Glomerular endothelial cell (primary cell): ENCODE data around the gene MEGF6. TPM values are rescaled to one million over a fixed set of nuclear protein-coding genes. Genes with fewer than 3 reads are reported as not detected.
"Not testable (repeated sequence)": the region's sequence is repeated elsewhere in the genome, so short reads cannot be mapped to it uniquely, and the experiment has no call there.

Experiments
- DNase-seq: peaks from one replicate; pipeline ENCODE4 v3.0.0-alpha.2; 2011; ENCODE audit warnings: low read depth, low spot score; ENCODE audit errors: extremely low read depth
- total RNA-seq: library from RNA; depleted of rRNA; stranded (reverse); fragments of >200 nt; gene quantifications from 2 replicates; pipeline ENCODE4 v1.2.3, GENCODE V29; 2015

MEGF6 gene
- total RNA-seq, 1 donor from 2014 or later: 57.6 TPM

- no peak for DNase-seq
Measured at GRCh38 chr1:3630914-3631313, 19.6 kb upstream of the MEGF6 start.

GRCh38 chr1:3630161-3630611 lies 18.9 kb upstream of the MEGF6 start:
- DNase-seq: no peak

- no peak for DNase-seq
Measured at GRCh38 chr1:3629561-3630160, 18.4 kb upstream of the MEGF6 start.

- DNase-seq: no peak
Measured at GRCh38 chr1:3628445-3628844, 17.1 kb upstream of the MEGF6 start.

- no peak for DNase-seq
Measured at GRCh38 chr1:3627515-3628253, 16.4 kb upstream of the MEGF6 start.

- no peak for DNase-seq
Measured at GRCh38 chr1:3626025-3626424, 14.7 kb upstream of the MEGF6 start.

- DNase-seq: no peak
Measured at GRCh38 chr1:3625151-3625907, 14.0 kb upstream of the MEGF6 start.

- no peak for DNase-seq
Measured at GRCh38 chr1:3624200-3625136, 13.2 kb upstream of the MEGF6 start, which contains the start of gene TPRG1L. TSS of gene TPRG1L (plus strand) at chr1:3625015. CDS start at chr1:3625073, 58 bp downstream.

GRCh38 chr1:3623441-3624199 lies 12.3 kb upstream of the MEGF6 start:
- no peak for DNase-seq

- not testable (repeated sequence) for DNase-seq
Measured at GRCh38 chr1:3622102-3622501, 10.8 kb upstream of the MEGF6 start.

- DNase-seq: not testable (repeated sequence)
Measured at GRCh38 chr1:3621151-3621671, 9.9 kb upstream of the MEGF6 start.

- DNase-seq: no peak
Measured at GRCh38 chr1:3620708-3621107, 9.4 kb upstream of the MEGF6 start.

- no peak for DNase-seq
Measured at GRCh38 chr1:3618881-3619671, 7.8 kb upstream of the MEGF6 start.

- no peak for DNase-seq
Measured at GRCh38 chr1:3618531-3618880, 7.2 kb upstream of the MEGF6 start.

- DNase-seq: no peak
Measured at GRCh38 chr1:3617806-3618345, 6.6 kb upstream of the MEGF6 start.

GRCh38 chr1:3616861-3617260 lies 5.6 kb upstream of the MEGF6 start:
- no peak for DNase-seq

- no peak for DNase-seq
Measured at GRCh38 chr1:3614755-3615742, 3.7 kb upstream of the MEGF6 start.
